Fibroblast of lung (primary cell): Measurements from ENCODE around the gene PDLIM5. TPM values are rescaled to one million over a fixed set of nuclear protein-coding genes. Genes with fewer than 3 reads are reported as not detected.

ENCODE experiments used
- DNase-seq, 2 donors: peaks; one replicate each; pipeline versions ENCODE4 v3.0.0 to v3.0.0-alpha.2; 2010; ENCODE audit warnings: low read depth in 2 of 2
- H2AFZ ChIP-seq: 2 replicates; pipeline ENCODE4 v1.5.1; 2012; ENCODE audit warnings: low read length, control low read depth, inconsistent platforms
- H3K27ac ChIP-seq: 2 replicates; pipeline ENCODE4 v1.5.1; 2011; ENCODE audit warnings: low read length, control low read depth; ENCODE audit not compliant: insufficient read depth
- H3K27me3 ChIP-seq: 2 replicates; pipeline ENCODE4 v1.5.1; 2011; ENCODE audit warnings: mild to moderate bottlenecking, low read length; ENCODE audit not compliant: control insufficient read depth, insufficient read depth
- H3K36me3 ChIP-seq: 2 replicates; pipeline ENCODE4 v1.5.1; 2011; ENCODE audit warnings: low read length; ENCODE audit not compliant: control insufficient read depth, insufficient read depth
- H3K4me1 ChIP-seq: 2 replicates; pipeline ENCODE4 v1.5.1; 2011; ENCODE audit warnings: low read length; ENCODE audit not compliant: control insufficient read depth, insufficient read depth; ENCODE audit errors: extremely low read depth
- H3K4me2 ChIP-seq: 2 replicates; pipeline ENCODE4 v1.5.1; 2011; ENCODE audit warnings: low read length, control low read depth; ENCODE audit not compliant: insufficient read depth; ENCODE audit errors: extremely low read depth
- H3K4me3 ChIP-seq, 4 experiments: fragments of 200-600 bp in 1 of 4; sonication (generic) in 1 of 4; replicated peaks in 1 of 4; 2 replicates each; pipeline ENCODE4 v1.5.1; 2011 to 2016; ENCODE audit warnings: low read length in 4 of 4, low read depth in 3 of 4, mild to moderate bottlenecking in 3 of 4, control low read depth in 2 of 4, inconsistent platforms in 1 of 4, mixed read lengths in 1 of 4; ENCODE audit not compliant: insufficient read depth in 1 of 4; ENCODE audit errors: control extremely low read depth in 1 of 4
- H3K79me2 ChIP-seq: 2 replicates; pipeline ENCODE4 v1.5.1; 2012; ENCODE audit warnings: mild to moderate bottlenecking, low read length, inconsistent platforms; ENCODE audit not compliant: control insufficient read depth, insufficient read depth
- H3K9ac ChIP-seq: 2 replicates; pipeline ENCODE4 v1.5.1; 2011; ENCODE audit warnings: mild to moderate bottlenecking, low read length, control low read depth; ENCODE audit not compliant: insufficient read depth
- H3K9me3 ChIP-seq: 2 replicates; pipeline ENCODE4 v1.5.1; 2012; ENCODE audit warnings: low read depth, low read length; ENCODE audit not compliant: control insufficient read depth, insufficient read depth
- H4K20me1 ChIP-seq: 2 replicates; pipeline ENCODE4 v1.5.1; 2011; ENCODE audit warnings: low read length; ENCODE audit not compliant: control insufficient read depth, insufficient read depth; ENCODE audit errors: extremely low read depth
- CTCF ChIP-seq, 2 donors: IDR thresholded peaks in 1 of 2; conservative IDR thresholded peaks in 1 of 2; 1 replicate in 1 of 2; 2 replicates in 1 of 2; pipeline ENCODE4 v1.5.1; 2011 to 2012; ENCODE audit warnings: low read length in 2 of 2, control low read depth in 1 of 2, inconsistent platforms in 1 of 2, low read depth in 1 of 2, mild to moderate bottlenecking in 1 of 2
- EZH2 ChIP-seq: IDR thresholded peaks from 2 replicates; pipeline ENCODE4 v1.5.1; 2012; ENCODE audit warnings: low read length, control low read depth, mild to moderate bottlenecking; ENCODE audit errors: missing control alignments
- polyA plus RNA-seq, 2 donors: library from polyadenylated mRNA; depleted of rRNA in 1 of 2; stranded (reverse) in 1 of 2; unstranded in 1 of 2; fragments of >200 nt; gene quantifications; 2 replicates each; pipeline ENCODE4 v1.2.1, GENCODE V29; 2011 to 2012; ENCODE audit warnings: missing spikeins in 1 of 2
- total RNA-seq: library from RNA; depleted of rRNA; stranded (reverse); fragments of >200 nt; gene quantifications from 2 replicates; pipeline ENCODE4 v1.2.1, GENCODE V29; 2014

Gene PDLIM5
- total and polyA plus RNA-seq, 2 donors (not counting 1 experiment from before 2014, with no cell fraction given): 28.4 to 113 TPM

GRCh38 chr4:94409375-94409679, 42.4 kb upstream of the PDLIM5 start:
- no peak for DNase-seq
- H3K4me2 ChIP-seq: no peak overlapping the region
- no peak overlapping the region for H3K27ac ChIP-seq
- H3K79me2 ChIP-seq: no peaks in the 10 kb centered on the region
- peaks cover 5% of the 10 kb centered on the region for H3K4me1 ChIP-seq
- no peak overlapping the region for H2AFZ ChIP-seq
- H4K20me1 ChIP-seq: no peaks in the 10 kb centered on the region
- TF ChIP-seq EZH2 (no peak), CTCF (conservative IDR thresholded peaks at IDR 0.05 in 1 of 2, IDR thresholded peaks at IDR 0.05 in 1 of 2; ENCODE audit: low read depth in 1 of 2, low read length in 2 of 2) (no peak)
- H3K27me3 ChIP-seq: no peaks in the 10 kb centered on the region
- no peak overlapping the region for H3K9ac ChIP-seq
- H3K9me3 ChIP-seq: no peaks in the 10 kb centered on the region
- H3K4me3 ChIP-seq: no peak overlapping the region
- H3K36me3 ChIP-seq: no peaks in the 10 kb centered on the region

- peak; percentile 8 to 40 for DNase-seq
- no peaks in the 10 kb centered on the region for H4K20me1 ChIP-seq
- TF ChIP-seq CTCF (conservative IDR thresholded peaks at IDR 0.05 in 1 of 2, IDR thresholded peaks at IDR 0.05 in 1 of 2; ENCODE audit: low read depth in 1 of 2, low read length in 2 of 2): no peak
- TF ChIP-seq EZH2: no peak
- no peak overlapping the region for H2AFZ ChIP-seq
- no peaks in the 10 kb centered on the region for H3K79me2 ChIP-seq
- H3K27ac ChIP-seq: no peak overlapping the region
- H3K4me2 ChIP-seq: no peak overlapping the region
- no peak overlapping the region for H3K9ac ChIP-seq
- no peaks in the 10 kb centered on the region for H3K27me3 ChIP-seq
- no peaks in the 10 kb centered on the region for H3K9me3 ChIP-seq
- peaks cover 5% of the 10 kb centered on the region for H3K4me1 ChIP-seq
- H3K4me3 ChIP-seq: no peak overlapping the region
- H3K36me3 ChIP-seq: no peaks in the 10 kb centered on the region
These were observed 41.8 kb upstream of the PDLIM5 start for GRCh38 chr4:94409962-94410361.

- no peak overlapping the region for H3K4me3 ChIP-seq
- peak overlapping the region; percentile 8 for H3K4me2 ChIP-seq
- no peaks in the 10 kb centered on the region for H3K79me2 ChIP-seq
- H3K9ac ChIP-seq: no peak overlapping the region
- no peaks in the 10 kb centered on the region for H3K36me3 ChIP-seq
- peak overlapping the region; percentile 8 for H2AFZ ChIP-seq
- H4K20me1 ChIP-seq: no peaks in the 10 kb centered on the region
- H3K27ac ChIP-seq: no peak overlapping the region
- H3K4me1 ChIP-seq: peaks cover 5% of the 10 kb centered on the region
- TF ChIP-seq EZH2 (no peak), CTCF (conservative IDR thresholded peaks at IDR 0.05 in 1 of 2, IDR thresholded peaks at IDR 0.05 in 1 of 2; ENCODE audit: low read depth in 1 of 2, low read length in 2 of 2) (no peak)
- H3K27me3 ChIP-seq: no peaks in the 10 kb centered on the region
- no peaks in the 10 kb centered on the region for H3K9me3 ChIP-seq
- DNase-seq: peak in 1 of 2 donors; percentile 71
These were observed 41.0 kb upstream of the PDLIM5 start for GRCh38 chr4:94410678-94411206.
